ENCODE measurements around the gene LIN52.

Gene LIN52

DNA sequence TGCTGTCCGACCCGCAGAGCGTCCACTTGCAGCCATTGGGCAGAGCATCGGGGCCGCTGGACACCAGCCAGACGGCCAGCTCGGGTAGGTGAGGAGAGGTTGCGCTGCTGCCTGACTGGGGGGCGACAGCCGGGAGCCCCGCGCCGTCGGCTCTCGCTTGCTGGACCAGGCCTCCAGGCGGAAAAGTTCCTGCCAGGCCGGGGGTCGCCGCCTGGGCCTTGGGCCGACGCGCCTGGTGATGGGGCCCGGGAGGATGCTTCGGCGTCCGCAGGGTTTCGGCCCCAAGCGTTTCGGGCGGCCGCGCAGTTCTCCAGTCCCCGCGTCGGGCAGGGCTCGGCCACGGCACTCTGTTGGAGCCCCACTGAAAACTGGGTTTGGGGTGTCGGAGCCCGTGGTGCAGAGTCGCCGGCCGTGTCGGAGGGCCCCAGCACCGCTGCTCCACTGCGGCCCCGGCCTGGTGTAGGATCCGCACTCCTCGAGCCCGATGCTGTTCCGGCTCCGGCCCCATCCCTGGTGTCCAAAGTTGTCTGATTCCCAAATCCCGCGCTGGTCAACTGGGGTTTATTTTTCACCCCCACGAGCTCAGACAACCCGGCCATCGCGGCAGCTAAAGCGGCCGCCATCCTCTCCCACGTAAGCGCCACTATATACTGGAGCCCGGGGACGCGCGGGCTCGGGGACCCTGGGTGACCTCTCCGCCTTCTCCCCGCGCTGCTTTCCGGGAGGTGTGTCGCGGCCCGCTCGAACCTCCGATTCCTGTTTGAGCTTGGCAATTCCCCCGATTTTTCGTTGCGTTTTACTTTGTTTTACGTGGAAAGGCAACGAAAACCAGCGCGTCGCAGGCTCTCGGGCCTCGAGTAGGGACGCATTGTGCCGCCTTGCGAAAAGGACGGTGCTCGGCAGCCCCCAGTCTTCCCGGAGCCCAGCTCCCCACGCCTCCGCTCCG, 155.4 kb downstream of the LIN52 start:
- no peak for DNase-seq

DNA sequence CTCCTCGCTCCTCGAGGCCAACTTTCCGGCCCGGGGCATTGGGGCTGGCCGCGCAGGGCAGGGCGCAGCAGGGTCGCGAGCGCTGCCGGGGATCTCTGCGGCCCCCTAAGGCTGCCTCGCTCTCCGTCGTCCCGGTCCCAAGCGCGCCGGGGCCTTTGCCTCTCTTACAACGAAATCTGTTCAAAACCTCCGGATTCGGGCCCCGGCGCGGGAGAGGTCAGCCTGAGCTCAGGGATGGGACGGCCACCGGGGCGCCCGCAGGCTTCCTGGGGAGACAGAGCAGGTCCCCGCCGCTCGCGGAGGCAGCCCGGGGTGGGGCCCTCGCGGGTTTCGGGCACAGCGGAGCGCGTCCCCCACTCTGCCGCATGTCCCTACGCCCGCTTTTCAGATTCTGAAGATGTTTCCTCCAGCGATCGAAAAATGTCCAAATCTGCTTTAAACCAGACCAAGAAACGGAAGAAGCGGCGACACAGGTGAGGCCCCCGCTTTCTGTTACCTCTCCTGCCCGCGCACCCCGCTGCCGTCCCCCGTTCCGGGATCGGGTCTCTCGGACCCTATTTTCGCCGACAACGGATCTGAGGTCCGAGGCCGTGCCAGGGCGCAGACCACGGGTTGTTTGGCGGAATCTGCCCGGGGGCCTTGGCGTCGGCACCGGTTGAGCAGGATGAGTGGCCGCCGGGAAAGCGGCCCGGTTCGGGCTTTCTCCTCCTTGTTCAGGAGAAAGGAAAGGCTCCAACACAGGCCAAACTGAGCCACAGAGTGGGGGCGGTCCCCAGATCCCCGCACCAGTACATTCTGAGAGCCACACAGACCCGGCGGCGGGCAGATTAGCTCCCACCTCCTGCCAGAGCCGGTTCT, 156.3 kb downstream of the LIN52 start:
- no peak for DNase-seq

DNA sequence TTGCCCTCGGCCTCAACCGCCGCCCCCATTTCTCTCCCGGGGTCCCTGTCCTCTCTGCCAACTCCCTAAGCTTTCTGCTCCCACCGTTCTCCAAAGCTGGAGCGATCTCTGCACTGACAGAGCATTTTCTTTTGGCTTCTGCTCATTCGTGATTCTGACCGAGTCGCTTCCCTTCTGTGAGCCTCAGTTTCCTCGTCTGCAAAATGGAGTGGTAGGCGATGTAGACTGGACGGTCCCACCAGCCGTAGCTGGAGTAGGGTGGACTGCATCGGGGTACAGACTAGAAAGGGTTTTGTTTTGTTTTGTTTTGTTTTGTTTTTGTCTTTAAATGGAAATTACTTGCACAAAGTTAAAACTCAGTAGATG, 156.9 kb downstream of the LIN52 start:
- DNase-seq = no peak

DNA sequence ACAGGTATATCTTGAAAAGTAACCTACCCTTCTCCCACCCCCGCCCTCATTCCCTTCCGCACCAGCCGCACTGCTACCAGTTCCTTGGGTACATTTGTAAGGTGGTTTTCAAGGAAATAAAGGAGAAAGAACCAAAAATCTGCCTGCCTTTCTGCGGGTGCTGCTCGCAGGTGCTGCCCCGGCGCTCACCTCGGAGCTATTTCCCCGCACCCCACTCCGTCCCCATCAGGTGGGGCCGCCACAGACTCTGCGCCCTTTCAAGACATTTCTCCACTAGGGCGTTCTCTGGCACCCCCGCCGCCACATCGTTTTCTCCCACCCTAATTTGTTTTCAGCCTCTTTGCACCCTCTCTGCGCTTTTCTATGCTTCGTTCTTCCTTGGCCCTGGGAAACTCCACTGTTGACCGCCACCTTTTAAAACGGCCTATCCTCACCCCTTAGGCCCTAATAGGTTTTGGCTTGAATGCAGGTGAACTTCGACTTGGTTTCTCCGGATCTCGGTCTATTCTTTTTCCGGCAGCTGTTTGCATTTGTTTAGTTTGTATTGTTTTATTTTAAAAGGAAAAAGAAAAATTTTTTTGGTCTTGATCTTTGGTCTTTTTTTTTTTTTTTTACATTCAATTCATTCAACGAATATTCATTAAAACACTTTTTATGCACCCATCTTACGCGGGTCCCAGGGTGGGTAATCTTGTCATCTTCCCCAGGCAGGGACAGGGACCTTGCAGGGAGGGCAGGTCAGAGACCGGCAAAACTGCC, 157.4 kb downstream of the LIN52 start:
- DNase-seq = no peak

DNA sequence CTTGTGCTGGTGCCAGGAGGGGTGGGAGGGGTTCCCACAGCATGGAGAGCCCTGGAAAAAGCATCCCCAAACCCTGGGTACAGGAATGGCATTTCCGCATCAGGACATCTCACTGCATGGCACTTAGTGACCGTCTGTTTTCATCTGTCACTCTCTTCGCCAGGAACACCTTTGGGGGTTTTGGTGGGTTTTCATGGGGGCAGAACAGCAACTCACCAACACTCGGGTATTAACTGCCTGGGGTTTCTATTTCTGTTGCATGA, 158.0 kb downstream of the LIN52 start:
- DNase-seq = no peak

DNA sequence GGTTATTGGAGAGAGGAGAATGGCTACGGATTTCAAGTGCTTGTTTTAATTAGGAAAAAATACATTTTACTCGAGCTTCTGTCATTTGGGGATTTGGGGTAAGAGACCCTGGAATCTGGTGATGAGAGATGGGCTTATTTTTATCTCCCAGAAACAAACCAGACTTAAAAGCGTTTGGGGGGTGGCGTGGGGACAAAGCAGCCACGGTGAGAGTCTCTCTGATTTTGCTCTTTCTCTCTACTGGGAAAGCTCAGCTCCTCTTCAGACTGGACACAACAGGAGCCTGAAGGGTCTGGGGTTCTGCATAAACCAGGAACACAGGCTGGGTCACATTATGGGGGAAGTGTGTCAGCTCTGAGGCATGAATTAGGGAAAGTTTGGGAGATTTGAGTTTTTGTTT, 158.3 kb downstream of the LIN52 start:
- no peak for DNase-seq

DNA sequence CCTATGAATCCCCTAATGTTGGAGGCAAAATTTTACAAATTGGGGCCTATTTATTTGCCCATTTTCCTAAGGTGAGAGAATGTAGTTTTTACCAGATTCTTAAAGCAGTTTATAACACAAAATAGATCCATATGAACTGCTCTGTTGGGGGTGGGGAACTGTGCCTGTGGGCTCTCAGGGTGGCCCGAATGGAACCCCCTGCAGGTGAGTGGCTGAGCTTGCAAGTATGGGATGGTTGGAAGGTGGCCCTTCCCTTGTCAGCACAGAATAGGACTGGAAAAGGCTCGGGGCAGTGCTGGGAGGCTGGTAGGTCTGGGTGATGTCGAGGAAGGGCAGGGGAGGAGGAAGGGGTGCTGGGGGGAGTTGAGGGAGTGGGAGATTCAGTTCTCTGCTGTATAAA, 159.4 kb downstream of the LIN52 start:
- no peak for DNase-seq

DNA sequence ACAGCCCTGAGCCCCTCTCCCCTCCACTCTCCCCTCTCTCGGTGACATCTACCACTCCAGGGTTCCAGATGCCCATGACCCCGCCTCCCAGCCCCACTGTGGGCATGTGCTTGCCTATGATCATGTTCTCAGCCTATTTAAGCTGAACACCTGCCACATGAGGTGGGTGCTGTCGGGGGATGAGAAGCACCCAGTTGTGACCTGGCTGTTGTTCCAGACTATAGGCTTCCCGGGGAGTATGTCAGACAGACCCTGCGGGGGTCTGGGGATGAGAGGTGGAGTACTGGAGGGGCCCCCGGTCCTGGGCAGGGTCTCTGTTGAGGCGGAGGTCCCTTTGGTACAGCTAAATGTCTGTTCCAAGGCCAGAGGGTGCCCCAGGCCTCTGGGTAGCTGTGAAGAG, 160.5 kb downstream of the LIN52 start:
- DNase-seq = no peak

DNA sequence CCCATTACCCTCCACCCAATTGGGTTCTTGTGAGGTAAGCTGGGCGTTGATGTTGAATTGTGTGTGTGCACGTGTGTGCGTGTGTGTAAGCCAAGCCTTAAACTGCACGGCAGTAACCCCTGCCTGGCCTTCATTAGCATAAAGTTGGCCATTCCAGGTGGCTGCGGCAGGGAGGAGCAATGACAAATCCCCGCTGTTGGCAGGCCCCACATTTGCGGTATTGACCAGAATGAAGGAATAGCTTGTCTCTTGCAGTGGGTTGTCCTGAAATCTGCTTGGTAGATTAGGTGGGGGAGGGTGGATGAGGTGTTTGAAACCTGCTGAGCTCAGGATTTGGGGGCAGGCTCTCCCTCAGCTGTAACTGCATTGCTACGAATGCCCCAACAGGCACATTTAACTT, 161.8 kb downstream of the LIN52 start:
- DNase-seq = no peak

DNA sequence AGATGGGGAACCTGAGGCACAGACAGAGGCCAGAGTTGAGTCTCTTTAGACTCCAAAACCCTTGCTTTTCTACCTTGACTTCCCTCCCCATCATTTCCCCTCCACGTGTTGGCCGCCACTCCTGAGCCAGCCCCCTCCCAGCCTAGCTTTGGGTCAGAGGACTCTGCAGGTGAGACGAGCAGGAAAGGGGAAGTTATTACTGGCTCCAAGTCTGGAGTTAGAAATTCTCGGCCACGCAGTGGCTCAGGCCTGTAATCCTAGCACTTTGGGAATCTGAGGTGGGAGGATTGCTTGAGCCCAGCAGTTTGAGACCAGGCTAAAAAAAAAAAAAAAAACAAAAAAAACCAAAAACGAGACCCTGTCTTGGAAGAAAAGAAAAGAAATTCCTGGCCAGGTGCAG, 163.3 kb downstream of the LIN52 start:
- no peak for DNase-seq

DNA sequence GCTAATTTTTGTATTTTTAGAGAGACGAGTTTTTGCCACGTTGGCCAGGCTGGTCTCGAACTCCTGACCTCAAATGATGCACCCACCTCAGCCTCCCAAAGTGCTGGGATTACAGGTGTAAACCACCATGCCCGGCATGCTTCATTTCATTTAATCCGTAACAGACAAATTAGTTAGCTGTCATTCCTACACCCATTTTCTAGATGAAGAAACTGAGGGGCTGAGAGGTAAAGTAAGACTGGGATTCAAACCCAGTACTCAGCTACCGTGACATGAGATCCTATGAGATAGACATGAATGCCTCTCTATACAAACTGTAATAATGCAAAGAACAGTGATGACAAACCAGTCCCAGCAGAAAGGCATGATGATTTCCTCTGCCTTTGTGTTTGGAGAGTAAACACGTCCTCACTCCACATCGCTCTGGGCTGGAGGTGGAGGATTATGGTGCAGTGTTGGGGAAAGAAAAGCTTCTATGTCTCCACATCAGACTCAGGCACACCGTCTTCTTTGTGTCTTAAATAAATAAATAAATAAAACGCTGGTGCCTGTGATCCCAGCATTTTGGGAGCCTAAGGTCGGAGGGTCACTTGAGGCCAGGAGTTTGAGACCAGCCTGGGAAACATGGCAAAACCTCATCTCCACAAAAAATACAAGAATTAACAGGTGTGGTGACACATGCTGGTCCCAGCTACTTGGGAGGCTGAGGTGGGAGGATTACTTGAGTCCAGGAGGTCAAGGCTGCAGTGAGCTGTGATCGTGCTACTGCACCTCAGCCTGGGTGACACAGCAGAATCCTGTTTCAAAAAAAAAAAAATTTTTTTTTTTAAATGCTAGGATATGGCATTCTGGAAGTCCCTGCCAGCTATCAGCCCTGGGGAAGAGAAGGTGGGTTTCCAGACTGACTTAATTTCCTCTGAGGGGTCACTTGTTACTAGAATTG, 164.9 kb downstream of the LIN52 start:
- DNase-seq = no peak
